Measurements from ENCODE around the gene C11orf16. TPM values are rescaled to one million over a fixed set of nuclear protein-coding genes. Genes with fewer than 3 reads are reported as not detected.

C11orf16 gene
- polyA plus RNA-seq, 6 donors from 2014 or later, result not detected

Other genes starting within 250 kb of the C11orf16 start
- 10 to 100 TPM in 3 of 6 donors, 1 to 10 TPM in 3; 8.2 to 22.4 (median 10.1) TPM for gene AKIP1, start 21.8 kb downstream of the C11orf16 start, polyA plus RNA-seq (ENCODE audit: low read depth in 6 of 6)
- not detected for gene ASCL3, start 10.1 kb upstream of the C11orf16 start, polyA plus RNA-seq (ENCODE audit: low read depth in 6 of 6)
- gene TMEM9B, start 31.5 kb upstream of the C11orf16 start, polyA plus RNA-seq (ENCODE audit: low read depth in 6 of 6), result 100 to 1,000 TPM; 110 to 188 (median 127) TPM
- gene NRIP3, start 71.1 kb upstream of the C11orf16 start, polyA plus RNA-seq (ENCODE audit: low read depth in 6 of 6), result under 1 TPM in 3 of 6 donors, not detected in 3; 0.20 to 0.54 (median 0.40) TPM
- not detected for gene SCUBE2, start 158.7 kb upstream of the C11orf16 start, polyA plus RNA-seq (ENCODE audit: low read depth in 6 of 6)